Measurements from ENCODE around the gene MPND. TPM values are rescaled to one million over a fixed set of nuclear protein-coding genes. Genes with fewer than 3 reads are reported as not detected.
"Not testable (repeated sequence)": the region's sequence is repeated elsewhere in the genome, so short reads cannot be mapped to it uniquely, and the experiment has no call there.

MPND gene
- total and polyA plus RNA-seq, 4 donors, result 10.8 to 47.4 (median 27.8) TPM

GRCh38 chr19:4346020-4346383, 2.6 kb downstream of the MPND start:
- WGBS (ENCODE audit: insufficient coverage), result 100% methylated on average over 6 of the region's 6 CpGs
- H3K4me3 ChIP-seq (ENCODE audit: low read depth, low read length), result no peak overlapping the region
- H3K9me3 ChIP-seq (ENCODE audit: control insufficient read depth, insufficient read depth, low read length), result no peaks in the 10 kb centered on the region
- peaks cover 44% of the 10 kb centered on the region for H3K36me3 ChIP-seq (ENCODE audit: control insufficient read depth, insufficient read depth, low read length)
- no peaks in the 10 kb centered on the region for H3K27me3 ChIP-seq (ENCODE audit: control insufficient read depth, insufficient read depth, low read length)
- no peak for DNase-seq (ENCODE audit: low read depth in 4 of 6, low spot score in 6 of 6)
- peaks cover 27% of the 10 kb centered on the region for H3K4me1 ChIP-seq (ENCODE audit: control insufficient read depth, insufficient read depth, low read length)
- no peak overlapping the region for H3K27ac ChIP-seq (ENCODE audit: low read depth, low read length)

GRCh38 chr19:4347521-4347920, 4.2 kb downstream of the MPND start:
- no peak for DNase-seq (ENCODE audit: low read depth in 4 of 6, low spot score in 6 of 6)
- peaks cover 16% of the 10 kb centered on the region for H3K4me1 ChIP-seq (ENCODE audit: control insufficient read depth, insufficient read depth, low read length)
- no peak overlapping the region for H3K4me3 ChIP-seq (ENCODE audit: low read depth, low read length)
- no peak overlapping the region for H3K27ac ChIP-seq (ENCODE audit: low read depth, low read length)
- 70% methylated on average over 4 of the region's 6 CpGs for WGBS (ENCODE audit: insufficient coverage)
- H3K27me3 ChIP-seq (ENCODE audit: control insufficient read depth, insufficient read depth, low read length), result no peaks in the 10 kb centered on the region
- peaks cover 49% of the 10 kb centered on the region for H3K36me3 ChIP-seq (ENCODE audit: control insufficient read depth, insufficient read depth, low read length)
- H3K9me3 ChIP-seq (ENCODE audit: control insufficient read depth, insufficient read depth, low read length), result no peaks in the 10 kb centered on the region

- DNase-seq (ENCODE audit: low read depth in 4 of 6, low spot score in 6 of 6), result not testable (repeated sequence)
- 96% methylated on average over 11 of the region's 16 CpGs for WGBS (ENCODE audit: insufficient coverage)
Measured at GRCh38 chr19:4349225-4349624, 5.9 kb downstream of the MPND start.

GRCh38 chr19:4350111-4350510, 6.7 kb downstream of the MPND start:
- no peaks in the 10 kb centered on the region for H3K9me3 ChIP-seq (ENCODE audit: control insufficient read depth, insufficient read depth, low read length)
- no peaks in the 10 kb centered on the region for H3K27me3 ChIP-seq (ENCODE audit: control insufficient read depth, insufficient read depth, low read length)
- peaks cover 73% of the 10 kb centered on the region for H3K36me3 ChIP-seq (ENCODE audit: control insufficient read depth, insufficient read depth, low read length)
- no peak for DNase-seq (ENCODE audit: low read depth in 4 of 6, low spot score in 6 of 6)
- no peak overlapping the region for H3K27ac ChIP-seq (ENCODE audit: low read depth, low read length)
- 91% methylated on average over 8 of the region's 8 CpGs for WGBS (ENCODE audit: insufficient coverage)
- H3K4me1 ChIP-seq (ENCODE audit: control insufficient read depth, insufficient read depth, low read length), result peaks cover 6% of the 10 kb centered on the region
- no peak overlapping the region for H3K4me3 ChIP-seq (ENCODE audit: low read depth, low read length)

More at GRCh38 chr19:4349225-4349624, 5.9 kb downstream of the MPND start:
- not testable (repeated sequence) for H3K27ac ChIP-seq (ENCODE audit: low read depth, low read length); H3K27me3 ChIP-seq (ENCODE audit: control insufficient read depth, insufficient read depth, low read length); H3K4me3 ChIP-seq (ENCODE audit: low read depth, low read length); H3K9me3 ChIP-seq (ENCODE audit: control insufficient read depth, insufficient read depth, low read length)
- Histone ChIP-seq H3K36me3 (ENCODE audit: control insufficient read depth, insufficient read depth, low read length) (peaks cover 64% of the 10 kb centered on the region), H3K4me1 (ENCODE audit: control insufficient read depth, insufficient read depth, low read length) (peaks cover 11% of the 10 kb centered on the region)

- WGBS (ENCODE audit: insufficient coverage), result 95% methylated on average over 9 of the region's 9 CpGs
Measured at GRCh38 chr19:4350726-4351125, 7.4 kb downstream of the MPND start.

GRCh38 chr19:4352701-4353121, 9.3 kb downstream of the MPND start:
- DNase-seq (ENCODE audit: low read depth in 4 of 6, low spot score in 6 of 6), result peak in 2 of 6 donors; percentile 76 to 77
- Histone ChIP-seq H3K4me3 (ENCODE audit: low read depth, low read length) (no peak overlapping the region), H3K27ac (ENCODE audit: low read depth, low read length) (no peak overlapping the region), H3K36me3 (ENCODE audit: control insufficient read depth, insufficient read depth, low read length) (peaks cover 78% of the 10 kb centered on the region), H3K9me3 (ENCODE audit: control insufficient read depth, insufficient read depth, low read length) (no peaks in the 10 kb centered on the region), H3K27me3 (ENCODE audit: control insufficient read depth, insufficient read depth, low read length) (no peaks in the 10 kb centered on the region), H3K4me1 (ENCODE audit: control insufficient read depth, insufficient read depth, low read length) (no peaks in the 10 kb centered on the region)
- WGBS (ENCODE audit: insufficient coverage), result 26% methylated on average over 7 of the region's 9 CpGs

More at GRCh38 chr19:4350726-4351125, 7.4 kb downstream of the MPND start:
- Histone ChIP-seq H3K27me3 (ENCODE audit: control insufficient read depth, insufficient read depth, low read length) (no peaks in the 10 kb centered on the region), H3K9me3 (ENCODE audit: control insufficient read depth, insufficient read depth, low read length) (no peaks in the 10 kb centered on the region), H3K4me3 (ENCODE audit: low read depth, low read length) (no peak overlapping the region), H3K4me1 (ENCODE audit: control insufficient read depth, insufficient read depth, low read length) (peaks cover under 1% of the 10 kb centered on the region), H3K27ac (ENCODE audit: low read depth, low read length) (no peak overlapping the region), H3K36me3 (ENCODE audit: control insufficient read depth, insufficient read depth, low read length) (peaks cover 72% of the 10 kb centered on the region)
- DNase-seq (ENCODE audit: low read depth in 4 of 6, low spot score in 6 of 6), result no peak

GRCh38 chr19:4354282-4354681, 10.9 kb downstream of the MPND start:
- Histone ChIP-seq H3K4me1 (ENCODE audit: control insufficient read depth, insufficient read depth, low read length) (no peaks in the 10 kb centered on the region), H3K4me3 (ENCODE audit: low read depth, low read length) (no peak overlapping the region), H3K27me3 (ENCODE audit: control insufficient read depth, insufficient read depth, low read length) (no peaks in the 10 kb centered on the region), H3K36me3 (ENCODE audit: control insufficient read depth, insufficient read depth, low read length) (peaks cover 84% of the 10 kb centered on the region), H3K27ac (ENCODE audit: low read depth, low read length) (no peak overlapping the region), H3K9me3 (ENCODE audit: control insufficient read depth, insufficient read depth, low read length) (no peaks in the 10 kb centered on the region)
- 93% methylated on average over 11 of the region's 12 CpGs for WGBS (ENCODE audit: insufficient coverage)
- DNase-seq (ENCODE audit: low read depth in 4 of 6, low spot score in 6 of 6), result no peak

- 85% methylated on average over 12 of the region's 17 CpGs for WGBS (ENCODE audit: insufficient coverage)
Measured at GRCh38 chr19:4354897-4355296, 11.5 kb downstream of the MPND start.

GRCh38 chr19:4357095-4357797, 13.9 kb downstream of the MPND start:
- Histone ChIP-seq H3K9me3 (ENCODE audit: control insufficient read depth, insufficient read depth, low read length) (no peaks in the 10 kb centered on the region), H3K4me3 (ENCODE audit: low read depth, low read length) (no peak overlapping the region), H3K36me3 (ENCODE audit: control insufficient read depth, insufficient read depth, low read length) (peaks cover 92% of the 10 kb centered on the region), H3K27me3 (ENCODE audit: control insufficient read depth, insufficient read depth, low read length) (no peaks in the 10 kb centered on the region), H3K4me1 (ENCODE audit: control insufficient read depth, insufficient read depth, low read length) (no peaks in the 10 kb centered on the region), H3K27ac (ENCODE audit: low read depth, low read length) (no peak overlapping the region)
- WGBS (ENCODE audit: insufficient coverage), result 66% methylated on average over 17 of the region's 23 CpGs
- no peak for DNase-seq (ENCODE audit: low read depth in 4 of 6, low spot score in 6 of 6)

More at GRCh38 chr19:4354897-4355296, 11.5 kb downstream of the MPND start:
- H3K4me1 ChIP-seq (ENCODE audit: control insufficient read depth, insufficient read depth, low read length), result no peaks in the 10 kb centered on the region
- no peaks in the 10 kb centered on the region for H3K27me3 ChIP-seq (ENCODE audit: control insufficient read depth, insufficient read depth, low read length)
- no peaks in the 10 kb centered on the region for H3K9me3 ChIP-seq (ENCODE audit: control insufficient read depth, insufficient read depth, low read length)
- DNase-seq (ENCODE audit: low read depth in 4 of 6, low spot score in 6 of 6), result no peak
- no peak overlapping the region for H3K4me3 ChIP-seq (ENCODE audit: low read depth, low read length)
- peaks cover 84% of the 10 kb centered on the region for H3K36me3 ChIP-seq (ENCODE audit: control insufficient read depth, insufficient read depth, low read length)
- no peak overlapping the region for H3K27ac ChIP-seq (ENCODE audit: low read depth, low read length)

- no peak for DNase-seq (ENCODE audit: low read depth in 4 of 6, low spot score in 6 of 6)
- H3K4me3 ChIP-seq (ENCODE audit: low read depth, low read length), result no peak overlapping the region
- no peaks in the 10 kb centered on the region for H3K9me3 ChIP-seq (ENCODE audit: control insufficient read depth, insufficient read depth, low read length)
- WGBS (ENCODE audit: insufficient coverage), result 79% methylated on average over 16 of the region's 16 CpGs
- H3K36me3 ChIP-seq (ENCODE audit: control insufficient read depth, insufficient read depth, low read length), result peaks cover 96% of the 10 kb centered on the region
- no peaks in the 10 kb centered on the region for H3K4me1 ChIP-seq (ENCODE audit: control insufficient read depth, insufficient read depth, low read length)
- no peaks in the 10 kb centered on the region for H3K27me3 ChIP-seq (ENCODE audit: control insufficient read depth, insufficient read depth, low read length)
- H3K27ac ChIP-seq (ENCODE audit: low read depth, low read length), result no peak overlapping the region
Measured at GRCh38 chr19:4357921-4358326, 14.6 kb downstream of the MPND start.
